ENCODE data around the gene RNF31. TPM values are rescaled to one million over a fixed set of nuclear protein-coding genes. Genes with fewer than 3 reads are reported as not detected.
"Not testable (repeated sequence)": the region's sequence is repeated elsewhere in the genome, so short reads cannot be mapped to it uniquely, and the experiment has no call there.

The RNF31 gene
- total and polyA plus RNA-seq, 2 donors (not counting 3 experiments of a cell fraction or from before 2014, with no cell fraction given): 32.3 to 69.7 TPM

GRCh38 chr14:24103451-24103850, 43.8 kb upstream of the RNF31 start:
- Histone ChIP-seq H3K27me3 (ENCODE audit: control insufficient read depth in 2 of 2, insufficient read depth in 2 of 2, low read length in 2 of 2) (no peaks in the 10 kb centered on the region), H4K20me1 (replicated peaks; ENCODE audit: control insufficient read depth, extremely low read depth, insufficient read depth, low read length) (no peaks in the 10 kb centered on the region), H3K9me1 (replicated peaks; ENCODE audit: control insufficient read depth, extremely low read depth, insufficient read depth, low read length) (no peaks in the 10 kb centered on the region), H3K79me2 (ENCODE audit: control insufficient read depth, insufficient read depth, low read length) (no peaks in the 10 kb centered on the region), H3K9ac (replicated peaks; ENCODE audit: extremely low read depth, insufficient read depth, low read length) (no peak overlapping the region), H3K27ac (ENCODE audit: insufficient read depth, low read depth, low read length) (no peak overlapping the region), H3K36me3 (ENCODE audit: control insufficient read depth in 2 of 2, extremely low read depth in 1 of 2, insufficient read depth in 2 of 2, low read length in 2 of 2) (peaks cover 0 to 2% of the 10 kb centered on the region in 2 experiments), H3K4me2 (ENCODE audit: insufficient read depth, low read length) (no peak overlapping the region), H3K4me3 (replicated peaks in 1 of 3; ENCODE audit: insufficient read depth in 1 of 3, low read depth in 1 of 3, low read length in 3 of 3) (no peak overlapping the region), H3K9me3 (replicated peaks; ENCODE audit: control insufficient read depth, insufficient read depth, low read length) (no peaks in the 10 kb centered on the region), H2AFZ (ENCODE audit: low read depth, low read length) (no peak overlapping the region), H3K4me1 (ENCODE audit: control insufficient read depth, extremely low read depth, insufficient read depth, low read length) (peaks cover 11% of the 10 kb centered on the region)
- ChIA-PET POLR2A (interaction anchor here (1.4 kb wide), 1 partner anchor 9 kb away, joined by 4 read pairs; the partner anchor contains the start of gene PCK2), CTCF (interaction anchor here (11.7 kb wide), 1 partner anchor 47 kb away, joined by 420 read pairs; no protein-coding TSS in a partner anchor)
- FAIRE-seq (no peak), DNase-seq (ENCODE audit: low read depth, low spot score) (no peak)
- intact Hi-C loops (cut with micrococcal nuclease) (no loop called here), dilution Hi-C loops (cut with MboI; ENCODE audit: extremely low pct_ligation_motif_present, low sequenced_read_pairs) (no loop called here)
- BruUV-seq (replicated peaks): TSS peak; percentile 15
- no peak for TF ChIP-seq EZH2 (IDR thresholded peaks at IDR 0.05; ENCODE audit: borderline replicate concordance, low read depth, low read length, severe bottlenecking)
- TF ChIP-seq FOS (IDR thresholded peaks at IDR 0.05; ENCODE audit: borderline replicate concordance, insufficient read depth, low read length): no peak
- TF ChIP-seq POLR2AphosphoS5 (IDR thresholded peaks at IDR 0.05; ENCODE audit: insufficient read depth, low read depth, low read length): no peak
- no peak for TF ChIP-seq POLR2A (IDR thresholded peaks at IDR 0.05; ENCODE audit: low read depth, low read length)
- no peak for TF ChIP-seq CTCF (IDR thresholded peaks at IDR 0.05; ENCODE audit: extremely low read depth in 1 of 2, insufficient read depth in 1 of 2, low read depth in 1 of 2, low read length in 2 of 2)
- TF ChIP-seq MYC (IDR thresholded peaks at IDR 0.05; ENCODE audit: low read depth, low read length): no peak
- TF ChIP-seq MAX (IDR thresholded peaks at IDR 0.05; ENCODE audit: insufficient read depth, insufficient read length): no peak
- TF ChIP-seq JUN (IDR thresholded peaks at IDR 0.05; ENCODE audit: borderline replicate concordance, insufficient read depth, insufficient read length, low read depth): no peak
- TF ChIP-seq GATA2 (IDR thresholded peaks at IDR 0.05; ENCODE audit: insufficient read depth, insufficient read length, low read depth, low read length): no peak

GRCh38 chr14:24105609-24106239, 41.6 kb upstream of the RNF31 start:
- H3K79me2 ChIP-seq (ENCODE audit: control insufficient read depth, insufficient read depth, low read length); H3K4me3 ChIP-seq (replicated peaks in 1 of 3; ENCODE audit: insufficient read depth in 1 of 3, low read depth in 1 of 3, low read length in 3 of 3); H3K9me3 ChIP-seq (replicated peaks; ENCODE audit: control insufficient read depth, insufficient read depth, low read length); H3K36me3 ChIP-seq (ENCODE audit: control insufficient read depth in 2 of 2, extremely low read depth in 1 of 2, insufficient read depth in 2 of 2, low read length in 2 of 2); H3K27ac ChIP-seq (ENCODE audit: insufficient read depth, low read depth, low read length); BruUV-seq (replicated peaks); H3K9ac ChIP-seq (replicated peaks; ENCODE audit: extremely low read depth, insufficient read depth, low read length); DNase-seq (ENCODE audit: low read depth, low spot score); H3K9me1 ChIP-seq (replicated peaks; ENCODE audit: control insufficient read depth, extremely low read depth, insufficient read depth, low read length); H3K27me3 ChIP-seq (ENCODE audit: control insufficient read depth in 2 of 2, insufficient read depth in 2 of 2, low read length in 2 of 2); dilution Hi-C loops (cut with MboI; ENCODE audit: extremely low pct_ligation_motif_present, low sequenced_read_pairs); H4K20me1 ChIP-seq (replicated peaks; ENCODE audit: control insufficient read depth, extremely low read depth, insufficient read depth, low read length); FAIRE-seq: not testable (repeated sequence)
- Histone ChIP-seq H2AFZ (ENCODE audit: low read depth, low read length) (peak overlapping the region; percentile 17), H3K4me2 (ENCODE audit: insufficient read depth, low read length) (peak overlapping the region; percentile 20), H3K4me1 (ENCODE audit: control insufficient read depth, extremely low read depth, insufficient read depth, low read length) (peaks cover 16% of the 10 kb centered on the region)
- POLR2A ChIA-PET: interaction anchor here (1.2 kb wide), 1 partner anchor 9 kb away, joined by 4 read pairs; the partner anchor contains the start of genes DCAF11 and NRL
- intact Hi-C loops (cut with micrococcal nuclease): loop anchor here (1.0 kb wide), 1 partner anchor 11 kb away; the partner anchor contains the start of gene PCK2
- CTCF ChIA-PET: interaction anchor here (1.3 to 11.7 kb wide), 6 partner anchors 9 to 54 kb away, joined by 3 to 420 read pairs (median 6); partner anchors contain the start of genes CARMIL3, DCAF11 and NRL
